T-helper 17 cell (primary cell): Measurements from ENCODE around the gene TRPV3. TPM values are rescaled to one million over a fixed set of nuclear protein-coding genes. Genes with fewer than 3 reads are reported as not detected.
"Not testable (repeated sequence)": the region's sequence is repeated elsewhere in the genome, so short reads cannot be mapped to it uniquely, and the experiment has no call there.

ENCODE experiments used
- ATAC-seq: fragments of 150-1000 bp; cut with Tn5 transposase; 2 replicates; pipeline ENCODE4 v1.10.0; 2021; ENCODE audit warnings: mild to moderate bottlenecking, moderate library complexity
- DNase-seq, 3 donors: peaks; one replicate each; pipeline versions ENCODE4 v3.0.0 to v3.0.0-alpha.2; 2020 to 2021
- H3K9me3 ChIP-seq: one replicate; pipeline ENCODE4 v1.7.0; 2013; ENCODE audit warnings: low read length, mild to moderate bottlenecking; ENCODE audit not compliant: control insufficient read depth, poor library complexity, severe bottlenecking
- H3K27ac Mint-ChIP-seq: one replicate; pipeline ENCODE4 v1.8.0; 2022; ENCODE audit warnings: mild to moderate bottlenecking, moderate library complexity, mixed read lengths
- H3K27me3 Mint-ChIP-seq: one replicate; pipeline ENCODE4 v1.8.0; 2022; ENCODE audit warnings: mixed read lengths
- H3K36me3 Mint-ChIP-seq: one replicate; pipeline ENCODE4 v1.8.0; 2022; ENCODE audit warnings: low read depth, mixed read lengths
- H3K4me1 Mint-ChIP-seq: one replicate; pipeline ENCODE4 v1.8.0; 2022; ENCODE audit warnings: mild to moderate bottlenecking, mixed read lengths
- H3K4me3 Mint-ChIP-seq: one replicate; pipeline ENCODE4 v1.8.0; 2022; ENCODE audit warnings: mild to moderate bottlenecking, moderate library complexity, mixed read lengths
- total RNA-seq, 4 donors: library from RNA in 2 of 4; stranded (reverse) in 2 of 4; gene quantifications; one replicate each; pipeline ENCODE4 v1.2.3 and lab custom pipeline; 2022 to 2026

Gene TRPV3
- total RNA-seq, 2 donors from 2014 or later = 0.27 to 0.55 TPM

GRCh38 chr17:3514873-3515272 lies 42.7 kb downstream of the TRPV3 start:
- no peak for DNase-seq
- Mint-ChIP-seq H3K27ac (no peak overlapping the region), H3K4me1 (no peaks in the 10 kb centered on the region), H3K4me3 (no peak overlapping the region), H3K36me3 (no peaks in the 10 kb centered on the region), H3K27me3 (peaks cover 21% of the 10 kb centered on the region)
- H3K9me3 ChIP-seq = no peaks in the 10 kb centered on the region
- no peak for ATAC-seq

DNA sequence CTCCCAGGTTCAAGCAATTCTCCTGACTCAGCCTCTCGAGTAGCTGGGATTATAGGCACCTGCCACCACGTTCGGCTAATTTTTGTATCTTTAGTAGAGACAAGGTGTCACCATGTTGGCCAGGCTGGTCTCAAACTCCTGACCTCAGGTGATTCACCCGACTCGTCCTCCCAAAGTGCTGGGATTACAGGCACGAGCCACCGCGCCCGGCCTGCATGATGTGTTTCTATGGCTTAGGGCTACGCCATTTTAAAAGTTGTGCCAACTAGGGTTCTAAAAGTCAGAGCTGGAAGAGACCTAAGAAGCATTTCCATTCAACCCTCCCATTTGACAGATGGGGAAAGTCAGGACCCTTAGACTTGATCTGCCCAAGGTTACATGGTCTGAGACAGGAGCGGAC lies 43.4 kb downstream of the TRPV3 start:
- H3K4me1 Mint-ChIP-seq, DNase-seq, H3K4me3 Mint-ChIP-seq, ATAC-seq, H3K9me3 ChIP-seq, H3K36me3 Mint-ChIP-seq, H3K27ac Mint-ChIP-seq: not testable (repeated sequence)
- peaks cover 21% of the 10 kb centered on the region for H3K27me3 Mint-ChIP-seq

GRCh38 chr17:3513305-3514035 lies 44.1 kb downstream of the TRPV3 start:
- H3K27ac Mint-ChIP-seq = no peak overlapping the region
- no peak overlapping the region for H3K4me3 Mint-ChIP-seq
- peaks cover 2% of the 10 kb centered on the region for H3K36me3 Mint-ChIP-seq
- H3K27me3 Mint-ChIP-seq = peaks cover 21% of the 10 kb centered on the region
- no peaks in the 10 kb centered on the region for H3K4me1 Mint-ChIP-seq
- DNase-seq (no peak), ATAC-seq (no peak)
- H3K9me3 ChIP-seq = no peaks in the 10 kb centered on the region

DNA sequence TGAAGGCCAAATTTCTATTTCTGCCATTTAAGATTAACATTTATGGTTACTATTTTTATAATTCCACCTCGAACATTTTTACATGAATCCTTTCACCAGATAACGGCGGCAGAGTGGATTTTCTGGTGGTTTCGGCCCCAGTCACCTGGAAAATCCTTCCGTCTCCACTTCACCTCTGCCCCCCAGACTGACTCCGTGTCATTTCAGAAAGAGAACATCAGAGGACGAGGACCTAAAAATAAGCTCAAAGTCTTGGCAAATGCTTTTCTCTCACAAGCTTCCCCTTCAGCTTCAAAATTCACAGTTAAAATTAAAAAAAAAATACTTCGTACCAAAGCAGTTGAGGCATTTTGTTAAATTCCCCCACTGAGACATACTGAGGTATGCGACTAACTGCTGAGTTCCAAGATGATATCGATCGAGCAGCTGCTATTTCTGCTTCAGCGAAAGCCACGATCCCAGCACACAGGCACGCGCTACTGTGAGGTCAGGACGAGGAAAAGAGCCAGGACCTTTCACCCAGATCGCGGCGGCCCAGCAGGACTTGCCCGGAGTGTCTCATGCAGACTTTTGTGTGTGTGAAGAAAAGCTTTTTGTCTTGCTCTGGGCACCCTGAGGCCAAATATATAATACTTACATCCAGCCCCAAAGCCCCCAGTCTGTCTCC lies 45.0 kb downstream of the TRPV3 start:
- no peak for ATAC-seq
- Mint-ChIP-seq H3K27me3 (peaks cover 21% of the 10 kb centered on the region), H3K4me3 (no peak overlapping the region)

DNA sequence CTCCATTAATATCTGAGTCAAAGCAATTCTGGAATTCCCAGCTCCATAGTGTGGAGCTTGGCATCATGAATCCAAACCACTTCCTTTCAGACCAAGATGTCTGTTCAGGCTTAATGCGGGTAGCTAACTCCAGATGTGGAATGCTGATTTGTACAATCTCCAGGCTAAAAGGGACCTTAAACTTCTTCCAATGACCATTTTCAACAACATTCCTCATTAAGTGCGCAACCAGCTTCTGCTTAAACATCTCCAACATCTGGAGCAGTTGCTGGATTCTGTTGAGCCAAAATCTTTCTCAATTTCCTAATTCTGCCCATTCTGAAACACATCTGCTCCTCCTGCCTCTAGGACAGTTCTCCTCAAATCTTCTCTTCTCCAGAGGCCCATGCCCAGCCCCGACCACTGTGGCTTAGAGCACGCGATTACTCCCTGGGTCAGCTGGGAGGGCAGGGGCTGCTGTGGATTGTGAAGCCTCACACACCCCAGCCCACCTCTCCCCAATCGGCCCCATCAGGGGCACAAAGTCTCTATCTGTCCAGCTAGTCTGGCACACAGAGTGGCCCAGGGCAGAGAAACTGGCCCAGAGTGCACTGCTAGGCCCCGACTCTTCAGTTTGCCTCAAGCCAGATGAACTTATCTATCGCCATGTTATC lies 45.6 kb downstream of the TRPV3 start:
- Mint-ChIP-seq H3K27ac (no peak overlapping the region), H3K27me3 (peaks cover 21% of the 10 kb centered on the region), H3K4me3 (no peak overlapping the region), H3K36me3 (peaks cover 2% of the 10 kb centered on the region), H3K4me1 (no peaks in the 10 kb centered on the region)
- H3K9me3 ChIP-seq = no peaks in the 10 kb centered on the region
- DNase-seq (no peak), ATAC-seq (no peak)

More for the DNA sequence above, 45.0 kb downstream of the TRPV3 start:
- no peak overlapping the region for H3K27ac Mint-ChIP-seq
- no peaks in the 10 kb centered on the region for H3K9me3 ChIP-seq
- H3K4me1 Mint-ChIP-seq = no peaks in the 10 kb centered on the region
- DNase-seq = no peak
- peaks cover 2% of the 10 kb centered on the region for H3K36me3 Mint-ChIP-seq

DNA sequence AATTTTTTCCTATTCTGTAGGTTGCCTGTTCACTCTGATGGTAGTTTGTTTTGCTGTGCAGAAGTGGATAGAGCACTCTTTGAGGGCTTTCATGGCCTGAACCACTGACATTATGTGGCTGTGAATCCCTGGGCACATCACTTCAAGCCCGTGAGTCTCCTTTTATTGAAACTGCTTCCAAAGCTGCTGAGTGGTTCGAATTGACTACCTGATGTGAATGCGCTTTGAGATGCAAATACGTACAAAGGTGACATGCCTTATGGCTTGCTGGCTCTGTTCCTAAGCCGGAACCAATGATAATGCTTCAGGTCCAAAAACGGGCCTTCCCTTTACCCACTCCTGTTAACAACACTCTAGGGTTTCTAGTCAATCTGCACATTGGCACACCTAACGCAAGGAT lies 47.5 kb downstream of the TRPV3 start:
- DNase-seq (no peak), ATAC-seq (no peak)
- Mint-ChIP-seq H3K36me3 (peaks cover 2% of the 10 kb centered on the region), H3K27me3 (peaks cover 24% of the 10 kb centered on the region), H3K4me3 (no peak overlapping the region), H3K27ac (no peak overlapping the region), H3K4me1 (no peaks in the 10 kb centered on the region)
- no peaks in the 10 kb centered on the region for H3K9me3 ChIP-seq

DNA sequence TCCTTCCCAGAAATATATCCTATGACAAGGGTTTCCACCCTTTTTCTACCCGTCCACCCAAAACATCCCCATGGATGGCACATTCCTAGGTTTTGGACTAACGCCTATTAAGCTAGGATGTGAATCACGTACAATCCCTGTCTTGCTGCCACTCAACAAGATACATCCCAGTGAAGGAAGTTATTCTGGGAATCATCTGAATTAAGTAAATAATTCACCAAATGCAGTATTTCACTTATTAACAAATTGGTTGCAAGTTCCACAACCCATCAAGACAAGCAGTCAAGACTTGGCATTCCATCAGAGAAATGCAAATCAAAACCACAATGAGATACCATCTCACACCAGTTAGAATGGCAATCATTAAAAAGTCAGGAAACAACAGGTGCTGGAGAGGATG lies 49.7 kb downstream of the TRPV3 start:
- ATAC-seq (no peak), DNase-seq (no peak)
- Mint-ChIP-seq H3K36me3 (peaks cover 2% of the 10 kb centered on the region), H3K27ac (no peak overlapping the region), H3K27me3 (peaks cover 22% of the 10 kb centered on the region), H3K4me3 (no peak overlapping the region), H3K4me1 (no peaks in the 10 kb centered on the region)
- no peaks in the 10 kb centered on the region for H3K9me3 ChIP-seq

GRCh38 chr17:3507071-3507470 lies 50.5 kb downstream of the TRPV3 start:
- no peak for ATAC-seq
- H3K27me3 Mint-ChIP-seq = peaks cover 18% of the 10 kb centered on the region
- no peak for DNase-seq
- H3K36me3 Mint-ChIP-seq = peaks cover 2% of the 10 kb centered on the region
- H3K9me3 ChIP-seq = no peaks in the 10 kb centered on the region
- H3K27ac Mint-ChIP-seq = no peak overlapping the region
- no peak overlapping the region for H3K4me3 Mint-ChIP-seq
- H3K4me1 Mint-ChIP-seq = no peaks in the 10 kb centered on the region

DNA sequence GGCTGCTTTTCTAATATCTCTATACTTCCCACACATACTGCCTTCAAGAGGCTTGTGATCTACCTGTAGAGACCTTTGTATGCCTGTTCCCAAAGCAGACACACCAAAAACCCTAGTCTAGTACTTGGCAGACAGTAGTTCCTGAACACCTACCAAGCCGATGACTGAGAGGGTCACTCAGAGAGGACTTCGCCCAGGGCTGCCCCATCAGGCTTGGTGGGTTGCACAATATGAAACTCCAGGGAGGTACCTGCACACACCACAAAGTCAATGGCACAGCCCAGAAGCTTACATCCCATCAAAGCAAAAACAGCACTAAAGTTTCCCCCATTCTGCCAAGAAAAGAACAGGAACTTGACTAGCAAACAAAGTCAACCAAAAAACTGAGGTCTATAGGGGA lies 51.6 kb downstream of the TRPV3 start:
- Mint-ChIP-seq H3K4me1 (no peaks in the 10 kb centered on the region), H3K36me3 (peaks cover 2% of the 10 kb centered on the region), H3K27me3 (peaks cover 9% of the 10 kb centered on the region), H3K4me3 (no peak overlapping the region), H3K27ac (no peak overlapping the region)
- ATAC-seq (no peak), DNase-seq (no peak)
- H3K9me3 ChIP-seq = no peaks in the 10 kb centered on the region

DNA sequence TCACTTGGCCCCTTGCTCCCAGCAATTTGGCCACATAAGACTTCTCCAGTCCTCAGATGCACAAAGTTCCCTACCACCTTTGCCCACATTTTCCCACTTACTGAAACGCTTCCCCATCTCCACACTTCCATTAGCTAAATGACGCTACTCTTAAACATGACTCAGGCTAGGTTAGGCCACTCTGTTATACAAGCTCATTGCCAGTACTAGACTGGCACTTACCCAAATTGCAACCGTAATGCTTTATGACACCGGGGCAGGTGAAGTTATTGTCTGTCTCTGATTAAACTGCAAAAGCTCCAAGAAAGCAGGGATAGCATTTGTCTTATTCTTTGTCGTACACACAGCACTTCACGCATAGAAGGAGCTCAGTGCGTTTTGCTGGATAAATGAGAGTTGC lies 52.6 kb downstream of the TRPV3 start:
- DNase-seq (no peak), ATAC-seq (no peak)
- peaks cover 9% of the 10 kb centered on the region for H3K27me3 Mint-ChIP-seq
- H3K27ac Mint-ChIP-seq = no peak overlapping the region
- H3K4me1 Mint-ChIP-seq = no peaks in the 10 kb centered on the region
- H3K9me3 ChIP-seq = no peaks in the 10 kb centered on the region
- no peak overlapping the region for H3K4me3 Mint-ChIP-seq
- H3K36me3 Mint-ChIP-seq = peaks cover 2% of the 10 kb centered on the region

GRCh38 chr17:3503285-3503684 lies 54.3 kb downstream of the TRPV3 start:
- DNase-seq (no peak), ATAC-seq (no peak)
- H3K9me3 ChIP-seq = no peaks in the 10 kb centered on the region
- no peak overlapping the region for H3K27ac Mint-ChIP-seq
- H3K4me1 Mint-ChIP-seq = no peaks in the 10 kb centered on the region
- H3K4me3 Mint-ChIP-seq = no peak overlapping the region
- H3K36me3 Mint-ChIP-seq = no peaks in the 10 kb centered on the region
- peaks cover 9% of the 10 kb centered on the region for H3K27me3 Mint-ChIP-seq

- no peaks in the 10 kb centered on the region for H3K4me1 Mint-ChIP-seq
- H3K9me3 ChIP-seq = no peaks in the 10 kb centered on the region
- H3K4me3 Mint-ChIP-seq = no peak overlapping the region
- DNase-seq (no peak), ATAC-seq (no peak)
- H3K27me3 Mint-ChIP-seq = peaks cover 9% of the 10 kb centered on the region
- H3K27ac Mint-ChIP-seq = no peak overlapping the region
- no peaks in the 10 kb centered on the region for H3K36me3 Mint-ChIP-seq
These were observed 55.1 kb downstream of the TRPV3 start for GRCh38 chr17:3502466-3502865.

DNA sequence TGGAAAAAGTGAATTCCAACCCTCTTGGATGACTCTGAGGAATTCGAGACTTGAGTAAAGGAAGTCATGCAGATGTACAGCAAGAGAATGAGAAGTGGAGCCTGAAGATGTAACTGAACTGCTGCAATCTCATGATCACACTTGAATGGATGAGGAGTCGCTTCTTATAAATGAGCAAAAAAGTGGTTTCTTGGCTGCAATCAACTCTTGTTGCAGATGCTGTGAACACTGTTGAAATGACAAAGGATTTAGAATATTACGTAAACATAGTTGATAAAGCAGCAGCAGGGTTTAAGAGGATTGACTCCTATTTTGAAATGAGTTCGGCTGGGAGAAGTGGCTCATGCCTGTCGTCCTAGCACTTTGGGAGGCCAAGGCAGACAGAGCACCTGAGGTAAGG lies 56.3 kb downstream of the TRPV3 start:
- no peak overlapping the region for H3K27ac Mint-ChIP-seq
- no peaks in the 10 kb centered on the region for H3K9me3 ChIP-seq
- peaks cover 6% of the 10 kb centered on the region for H3K27me3 Mint-ChIP-seq
- no peaks in the 10 kb centered on the region for H3K36me3 Mint-ChIP-seq
- no peak for ATAC-seq
- DNase-seq = no peak
- no peak overlapping the region for H3K4me3 Mint-ChIP-seq
- H3K4me1 Mint-ChIP-seq = no peaks in the 10 kb centered on the region
